Stomach smooth muscle (tissue), 2 donors: ENCODE results near the gene CD300H.

Source experiments
- H3K27ac ChIP-seq: one replicate; pipeline ENCODE4 v1.7.0; 2013; ENCODE audit warnings: mild to moderate bottlenecking, low read length, inconsistent platforms
- H3K27me3 ChIP-seq, 2 donors: one replicate each; pipeline ENCODE4 v1.7.0; 2013; ENCODE audit warnings: low read length in 2 of 2; ENCODE audit not compliant: insufficient read depth in 2 of 2, control insufficient read depth in 1 of 2
- H3K36me3 ChIP-seq, 2 donors: one replicate each; pipeline ENCODE4 v1.7.0; 2013; ENCODE audit warnings: low read length in 2 of 2; ENCODE audit not compliant: control insufficient read depth in 2 of 2, insufficient read depth in 2 of 2
- H3K4me1 ChIP-seq: one replicate; pipeline ENCODE4 v1.7.0; 2013; ENCODE audit warnings: low read length; ENCODE audit not compliant: control insufficient read depth, insufficient read depth
- H3K4me3 ChIP-seq, 2 donors: one replicate each; pipeline ENCODE4 v1.7.0; 2013; ENCODE audit warnings: low read length in 2 of 2
- H3K9ac ChIP-seq, 2 donors: one replicate each; pipeline ENCODE4 v1.7.0; 2013; ENCODE audit warnings: low read length in 2 of 2, mild to moderate bottlenecking in 1 of 2
- H3K9me3 ChIP-seq, 2 donors: one replicate each; pipeline ENCODE4 v1.7.0; 2013; ENCODE audit warnings: low read length in 2 of 2; ENCODE audit not compliant: control insufficient read depth in 2 of 2
- donor health status: healthy.
- donor health status: Pancreatic carcinoma.

The CD300H gene

DNA sequence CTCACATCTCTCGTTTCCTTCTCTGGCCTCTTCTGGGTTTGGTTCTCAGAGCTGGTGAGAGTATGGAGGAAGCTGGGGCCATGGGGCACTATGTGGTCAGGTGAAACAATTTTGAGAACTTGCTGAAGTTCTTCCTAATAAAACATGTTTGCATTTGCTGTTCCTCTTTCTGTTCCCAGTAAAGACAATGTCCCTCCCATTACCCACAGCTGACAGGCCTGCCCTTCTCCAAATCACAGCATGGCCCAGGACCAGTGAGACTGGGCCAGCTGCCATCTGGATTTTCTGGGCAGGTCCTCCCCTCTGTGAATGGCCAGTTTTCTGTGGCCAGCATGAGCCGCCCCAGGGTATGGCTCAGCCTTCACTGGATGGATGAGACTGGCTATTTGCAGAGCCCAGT is at the start of gene CD300H:
CD300H (minus strand) TSS at position 113 of the 400 bp plus-strand sequence.
- Histone ChIP-seq H3K9ac (no peak within 1 kb of the TSS), H3K27me3 (peaks cover 0 to 6% of the 10 kb centered on the region in 2 donors), H3K4me1 (no peaks in the 10 kb centered on the region), H3K36me3 (no peaks in the 10 kb centered on the region), H3K9me3 (peaks cover 0 to 3% of the 10 kb centered on the region in 2 donors), H3K4me3 (no peak within 1 kb of the TSS), H3K27ac (no peak within 1 kb of the TSS)

- no peak overlapping the region for H3K27ac ChIP-seq
- H3K9ac ChIP-seq = no peak overlapping the region
- H3K4me1 ChIP-seq = no peaks in the 10 kb centered on the region
- H3K4me3 ChIP-seq = no peak overlapping the region
- no peaks in the 10 kb centered on the region for H3K36me3 ChIP-seq
- no peaks in the 10 kb centered on the region for H3K9me3 ChIP-seq
- H3K27me3 ChIP-seq = peaks cover 0 to 3% of the 10 kb centered on the region in 2 donors
These were observed 49.4 kb upstream of the CD300H start for GRCh38 chr17:74616696-74617095.

DNA sequence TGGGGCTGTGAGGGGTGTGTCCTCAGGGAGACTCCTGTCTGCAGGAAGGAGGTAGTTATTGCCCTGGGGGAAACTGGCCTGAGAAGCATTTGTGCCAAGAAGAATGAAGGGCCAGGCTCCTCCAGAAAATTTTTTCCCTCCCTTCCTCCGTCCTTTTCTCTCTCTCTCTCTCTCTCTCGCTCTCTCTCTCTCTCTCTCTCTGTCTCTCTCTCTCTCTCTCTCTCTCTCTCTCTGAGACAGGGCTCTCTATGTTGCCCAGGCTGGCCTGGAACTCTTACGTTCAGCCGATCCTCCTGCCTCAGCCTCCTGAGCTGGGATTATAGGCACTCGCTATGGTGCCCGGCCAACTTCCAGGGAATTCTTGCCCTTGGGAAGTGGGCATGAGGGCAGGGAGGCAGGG is 44.7 kb upstream of the CD300H start:
- Histone ChIP-seq H3K4me3 (no peak overlapping the region), H3K9ac (no peak overlapping the region), H3K4me1 (no peaks in the 10 kb centered on the region), H3K27ac (no peak overlapping the region), H3K36me3 (no peaks in the 10 kb centered on the region), H3K9me3 (no peaks in the 10 kb centered on the region), H3K27me3 (peaks cover 0 to 5% of the 10 kb centered on the region in 2 donors)

DNA sequence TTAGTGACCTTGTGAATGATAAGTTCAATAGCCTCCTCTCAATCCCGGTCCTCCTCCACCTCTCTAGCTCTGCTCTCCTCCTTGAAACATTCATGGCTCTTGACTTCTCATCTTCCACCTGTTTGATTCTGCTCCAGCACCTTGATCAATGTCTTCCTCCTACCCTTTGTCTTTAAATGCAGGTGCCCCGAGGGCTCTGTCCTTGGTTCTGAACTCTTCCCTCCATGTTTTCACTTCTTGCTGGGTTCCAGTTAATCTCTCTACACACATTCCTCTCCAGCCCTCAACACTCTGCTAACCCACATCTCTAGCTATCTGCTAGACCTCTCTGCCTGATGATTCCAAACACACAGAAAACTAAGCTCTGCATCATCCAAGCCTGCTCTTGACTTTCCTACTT is 42.8 kb upstream of the CD300H start:
- Histone ChIP-seq H3K9ac (no peak overlapping the region), H3K9me3 (no peaks in the 10 kb centered on the region), H3K4me3 (no peak overlapping the region), H3K4me1 (peaks cover 10% of the 10 kb centered on the region), H3K27me3 (peaks cover 0 to 5% of the 10 kb centered on the region in 2 donors), H3K36me3 (no peaks in the 10 kb centered on the region), H3K27ac (no peak overlapping the region)

- H3K36me3 ChIP-seq = no peaks in the 10 kb centered on the region
These were observed 41.2 kb upstream of the CD300H start for GRCh38 chr17:74608511-74608910.

DNA sequence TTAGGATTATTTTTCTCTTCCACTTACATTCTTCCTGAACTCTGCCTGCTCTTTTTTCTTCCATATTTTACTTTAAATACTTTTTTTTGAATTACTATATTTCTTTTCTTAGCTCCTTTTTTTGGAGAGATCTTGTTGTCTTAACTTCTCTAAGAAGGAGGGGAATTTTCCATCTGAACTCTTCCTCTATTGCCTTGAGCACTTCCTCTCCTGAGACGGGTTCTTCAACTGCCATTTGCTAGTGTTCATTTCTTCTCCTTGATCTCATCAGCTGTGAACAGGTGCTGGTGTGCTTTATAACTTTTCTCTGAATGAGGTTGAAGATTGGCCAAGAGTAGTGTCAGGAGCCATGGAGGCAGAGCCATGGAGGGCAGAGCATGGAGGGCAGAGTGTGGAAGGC is 39.9 kb upstream of the CD300H start:
- H3K36me3 ChIP-seq = no peaks in the 10 kb centered on the region
- H3K27me3 ChIP-seq = peaks cover 0 to 2% of the 10 kb centered on the region in 2 donors
- no peaks in the 10 kb centered on the region for H3K9me3 ChIP-seq

More at GRCh38 chr17:74608511-74608910, 41.2 kb upstream of the CD300H start:
- Histone ChIP-seq H3K9ac (no peak overlapping the region), H3K27me3 (peaks cover 0 to 3% of the 10 kb centered on the region in 2 donors), H3K4me1 (peaks cover 16% of the 10 kb centered on the region), H3K27ac (no peak overlapping the region), H3K9me3 (no peaks in the 10 kb centered on the region), H3K4me3 (no peak overlapping the region)

DNA sequence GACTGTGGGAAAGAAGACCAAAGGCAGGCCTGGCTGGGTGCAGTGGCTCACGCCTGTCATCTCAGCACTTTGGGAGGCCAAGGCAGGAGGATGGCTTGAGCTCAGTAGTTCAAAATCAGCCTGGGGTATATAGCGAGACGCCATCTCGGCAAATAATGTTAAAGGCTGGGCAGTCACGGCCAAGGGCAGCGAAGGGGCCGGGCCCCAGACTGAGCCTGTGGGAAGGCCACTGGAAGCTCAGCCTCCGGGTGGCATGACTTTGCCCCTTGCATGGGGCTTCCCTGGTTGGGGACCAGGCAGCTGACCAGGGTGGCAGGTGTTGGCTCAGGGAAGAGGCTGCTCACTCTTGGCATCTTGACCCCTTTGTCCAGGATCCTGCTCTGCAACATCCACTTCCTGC is 38.7 kb upstream of the CD300H start:
- Histone ChIP-seq H3K9ac (no peak overlapping the region), H3K27ac (peak overlapping the region; percentile 66), H3K27me3 (peaks cover 0 to 2% of the 10 kb centered on the region in 2 donors), H3K4me3 (no peak overlapping the region), H3K4me1 (peaks cover 16% of the 10 kb centered on the region), H3K36me3 (no peaks in the 10 kb centered on the region), H3K9me3 (no peaks in the 10 kb centered on the region)

More for the DNA sequence above, 39.9 kb upstream of the CD300H start:
- H3K4me3 ChIP-seq = no peak overlapping the region
- no peak overlapping the region for H3K27ac ChIP-seq
- H3K4me1 ChIP-seq = peaks cover 16% of the 10 kb centered on the region
- no peak overlapping the region for H3K9ac ChIP-seq

GRCh38 chr17:74605361-74605760 is 38.1 kb upstream of the CD300H start:
- Histone ChIP-seq H3K9me3 (no peaks in the 10 kb centered on the region), H3K4me1 (peaks cover 16% of the 10 kb centered on the region), H3K4me3 (peak overlapping the region in 1 of 2 donors; percentile 22)

DNA sequence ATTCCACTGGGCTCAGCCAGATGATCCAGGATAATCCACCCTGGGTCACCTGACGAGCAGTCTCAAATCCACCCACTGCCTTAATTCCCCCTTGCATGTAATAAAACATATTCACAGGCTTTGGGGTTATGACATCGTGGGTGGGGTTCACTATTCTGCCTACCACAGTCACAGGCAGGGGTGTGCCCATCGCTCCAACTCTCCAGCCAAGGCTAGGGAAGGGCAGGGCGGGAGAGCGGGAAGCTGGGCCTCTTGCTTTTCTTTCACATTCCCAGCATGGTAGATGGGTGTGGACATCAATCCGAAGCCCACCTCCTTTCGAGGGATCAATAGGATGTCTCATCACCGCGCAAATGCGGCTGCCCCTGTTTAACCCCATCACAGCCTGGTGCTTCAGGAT is 37.5 kb upstream of the CD300H start:
- Histone ChIP-seq H3K4me1 (peaks cover 16% of the 10 kb centered on the region), H3K9me3 (no peaks in the 10 kb centered on the region), H3K27ac (peak overlapping the region; percentile 66), H3K9ac (no peak overlapping the region), H3K36me3 (no peaks in the 10 kb centered on the region), H3K4me3 (peak overlapping the region in 1 of 2 donors; percentile 22), H3K27me3 (peaks cover 0 to 2% of the 10 kb centered on the region in 2 donors)

More at GRCh38 chr17:74605361-74605760, 38.1 kb upstream of the CD300H start:
- H3K27me3 ChIP-seq = peaks cover 0 to 2% of the 10 kb centered on the region in 2 donors
- H3K9ac ChIP-seq = no peak overlapping the region
- no peaks in the 10 kb centered on the region for H3K36me3 ChIP-seq
- peak overlapping the region; percentile 66 for H3K27ac ChIP-seq

DNA sequence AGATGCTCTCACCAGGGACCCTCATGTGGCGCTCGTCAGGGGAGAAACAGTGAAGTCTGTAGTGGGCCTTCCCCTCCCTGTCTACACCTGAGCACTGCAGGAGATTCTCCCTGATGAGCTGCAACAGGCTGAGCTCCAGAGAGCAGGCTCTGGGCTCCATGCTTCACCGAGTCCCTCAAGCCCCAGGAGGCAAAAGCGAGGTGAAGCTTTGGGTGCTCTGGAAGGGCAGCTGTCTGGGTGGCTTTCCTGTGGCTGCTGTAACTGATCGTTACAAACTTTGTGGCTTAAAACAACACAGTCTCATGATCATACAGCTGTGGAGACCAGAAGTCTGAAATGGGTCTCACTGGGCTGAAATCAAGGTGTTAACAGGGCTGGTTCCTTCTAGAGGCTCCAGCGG is 36.9 kb upstream of the CD300H start:
- Histone ChIP-seq H3K9ac (no peak overlapping the region), H3K9me3 (no peaks in the 10 kb centered on the region), H3K4me1 (peaks cover 16% of the 10 kb centered on the region), H3K27ac (peak overlapping the region; percentile 66), H3K27me3 (peaks cover 0 to 2% of the 10 kb centered on the region in 2 donors), H3K4me3 (no peak overlapping the region), H3K36me3 (no peaks in the 10 kb centered on the region)

DNA sequence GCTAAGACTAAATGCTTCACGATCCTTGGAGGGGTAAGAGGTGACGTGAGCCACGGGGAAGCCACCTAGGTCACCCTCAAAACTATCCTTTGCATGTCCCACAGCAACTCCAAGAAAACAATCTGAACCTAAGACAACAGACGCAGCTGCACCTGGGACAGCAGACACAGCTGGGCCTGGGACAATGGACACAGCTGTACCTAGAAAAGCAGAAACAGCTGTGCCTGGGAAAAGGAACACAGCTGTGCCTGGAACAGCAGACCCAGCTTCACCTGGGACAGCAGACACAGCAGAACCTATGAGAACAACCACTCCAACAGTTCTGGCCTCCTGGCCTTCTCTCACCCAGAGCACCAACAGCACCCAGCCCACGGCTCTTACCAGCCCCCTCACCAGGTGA is 36.4 kb upstream of the CD300H start:
- Histone ChIP-seq H3K4me3 (no peak overlapping the region), H3K9ac (no peak overlapping the region), H3K27ac (no peak overlapping the region), H3K36me3 (no peaks in the 10 kb centered on the region), H3K9me3 (no peaks in the 10 kb centered on the region), H3K27me3 (peaks cover 0 to 4% of the 10 kb centered on the region in 2 donors), H3K4me1 (peaks cover 16% of the 10 kb centered on the region)
